Esophagus squamous epithelium (tissue), 4 donors: ENCODE data around the gene PLTP.

Experiments
- CTCF ChIP-seq, 6 experiments: fragments of 450-650 bp in 4 of 6; fragments of 200-600 bp in 2 of 6; sonication (generic) in 2 of 6; IDR thresholded peaks; one replicate each; pipeline ENCODE4 v1.5.1; 2016 to 2019; ENCODE audit warnings: antibody characterized with exemption in 6 of 6, mild to moderate bottlenecking in 4 of 6, moderate library complexity in 4 of 6
- POLR2A ChIP-seq, 4 donors: fragments of 450-650 bp; IDR thresholded peaks; one replicate each; pipeline ENCODE4 v1.6.1; 2017; ENCODE audit warnings: antibody characterized with exemption in 4 of 4, mild to moderate bottlenecking in 4 of 4, moderate library complexity in 3 of 4

GRCh38 chr20:45946149-45946970, 34.4 kb upstream of the PLTP start:
- no peak for TF ChIP-seq POLR2A (IDR thresholded peaks at IDR 0.05)
- TF ChIP-seq CTCF (IDR thresholded peaks at IDR 0.05) = no peak
